GM18508 (cell line): ENCODE results near the gene ANKRD31.
"Not testable (repeated sequence)": the region's sequence is repeated elsewhere in the genome, so short reads cannot be mapped to it uniquely, and the experiment has no call there.

Source experiments
- ATAC-seq: cut with Tn5 transposase; IDR thresholded peaks from one replicate; pipeline ENCODE4 v1.9.1; 2021; ENCODE audit warnings: moderate number of reproducible peaks; ENCODE audit not compliant: insufficient read depth, unreplicated experiment

ANKRD31 gene

DNA sequence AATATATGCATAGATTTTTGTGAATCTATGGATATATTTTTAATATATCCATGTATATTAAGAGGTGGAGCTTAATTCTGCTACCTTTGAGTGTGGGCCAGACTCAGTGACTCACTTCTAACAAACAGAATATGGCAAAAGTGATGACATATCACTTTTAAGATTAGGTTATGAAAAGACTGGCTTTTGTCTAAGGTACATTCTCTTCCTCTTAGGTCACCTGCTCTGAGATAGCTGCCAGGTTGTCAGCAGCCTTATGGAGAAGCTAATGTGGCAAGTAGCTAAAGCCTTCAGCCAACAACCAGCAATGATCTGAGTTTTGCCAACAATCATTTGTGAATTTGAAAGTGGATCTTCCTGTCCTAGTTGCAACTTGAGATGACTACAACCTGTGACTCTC is 83.8 kb downstream of the ANKRD31 start:
- ATAC-seq, result no peak

DNA sequence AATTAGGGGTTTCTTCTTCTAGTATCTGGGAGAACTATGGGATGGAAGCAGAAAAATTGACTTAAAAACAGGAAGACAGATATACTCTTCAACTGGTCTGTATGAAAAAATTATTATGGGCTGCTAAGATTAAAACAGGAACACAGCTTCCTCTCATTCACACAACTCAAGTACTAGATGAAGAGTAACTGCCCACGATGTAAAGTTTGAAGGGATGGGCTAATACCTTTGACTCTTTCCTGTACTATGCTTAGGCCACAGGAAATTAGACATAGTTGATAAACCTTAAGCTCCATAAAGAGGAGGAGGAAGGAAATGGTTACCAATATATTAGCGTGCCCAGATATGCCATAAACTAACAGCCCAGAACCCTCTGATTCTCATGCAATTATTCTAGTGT is 88.6 kb downstream of the ANKRD31 start:
- ATAC-seq, result no peak

DNA sequence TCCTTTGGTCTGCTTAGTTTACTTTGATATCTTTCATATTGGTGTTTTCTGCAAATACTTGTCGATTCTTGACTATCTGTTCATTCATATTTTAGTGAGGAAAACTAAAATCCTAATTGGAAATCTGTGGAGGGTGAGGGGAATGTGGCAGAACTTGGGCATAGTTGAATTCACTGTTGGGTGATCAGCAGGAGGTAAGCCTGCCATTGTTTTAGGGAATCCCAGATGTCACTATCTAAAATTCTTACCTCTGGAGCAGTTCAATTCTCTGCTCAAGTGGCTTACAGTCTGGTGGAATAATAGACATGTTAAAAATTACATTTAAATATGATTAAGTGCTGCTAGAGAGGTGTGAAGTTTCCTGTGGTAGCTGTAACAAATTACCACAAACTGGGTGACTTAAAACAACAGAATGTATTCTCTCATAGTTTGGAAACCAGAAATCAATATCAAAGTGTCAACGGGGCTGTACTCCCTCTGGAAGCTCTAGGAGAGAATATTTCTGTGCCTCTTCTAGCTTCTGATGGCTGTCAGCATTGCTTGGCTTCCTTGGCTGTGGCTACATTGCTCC is 94.0 kb downstream of the ANKRD31 start:
- no peak for ATAC-seq

DNA sequence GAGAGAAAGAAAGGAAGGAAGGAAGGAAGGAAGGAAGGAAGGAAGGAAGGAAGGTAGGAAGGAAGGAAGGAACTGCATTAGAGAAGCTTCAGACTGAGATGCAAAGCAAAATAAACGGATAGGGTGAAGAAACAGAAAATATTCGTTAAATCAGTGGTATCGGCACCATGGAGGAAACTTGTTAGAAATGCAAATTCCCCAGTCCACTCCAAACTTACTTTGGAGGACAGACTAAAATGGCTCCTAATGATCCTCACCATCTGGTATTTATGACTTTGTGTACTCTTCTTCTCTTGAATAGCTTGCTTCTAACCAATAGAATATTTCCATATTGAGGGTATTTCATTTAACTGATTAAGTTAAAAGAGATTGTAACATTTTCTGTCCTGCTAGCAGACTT is 96.4 kb downstream of the ANKRD31 start:
- ATAC-seq, result no peak

DNA sequence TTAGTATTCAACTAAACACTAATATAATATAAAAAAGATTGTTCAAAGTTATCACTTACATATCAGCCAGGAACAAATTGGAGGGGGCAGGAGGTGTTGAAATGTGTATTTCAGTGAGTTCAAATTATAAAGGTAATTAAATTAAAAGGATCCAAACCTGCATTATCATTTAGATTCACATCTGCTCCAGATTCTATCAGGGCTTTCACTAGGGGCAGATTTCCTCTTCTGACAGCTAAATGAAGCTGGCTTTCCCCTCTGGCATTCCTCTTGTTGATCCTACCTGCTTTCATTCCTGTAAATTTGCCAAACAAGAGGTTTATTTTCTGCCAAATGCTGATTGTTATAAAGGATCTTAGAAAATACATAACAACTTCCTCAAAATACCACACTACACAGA is 98.0 kb downstream of the ANKRD31 start:
- ATAC-seq, result no peak

DNA sequence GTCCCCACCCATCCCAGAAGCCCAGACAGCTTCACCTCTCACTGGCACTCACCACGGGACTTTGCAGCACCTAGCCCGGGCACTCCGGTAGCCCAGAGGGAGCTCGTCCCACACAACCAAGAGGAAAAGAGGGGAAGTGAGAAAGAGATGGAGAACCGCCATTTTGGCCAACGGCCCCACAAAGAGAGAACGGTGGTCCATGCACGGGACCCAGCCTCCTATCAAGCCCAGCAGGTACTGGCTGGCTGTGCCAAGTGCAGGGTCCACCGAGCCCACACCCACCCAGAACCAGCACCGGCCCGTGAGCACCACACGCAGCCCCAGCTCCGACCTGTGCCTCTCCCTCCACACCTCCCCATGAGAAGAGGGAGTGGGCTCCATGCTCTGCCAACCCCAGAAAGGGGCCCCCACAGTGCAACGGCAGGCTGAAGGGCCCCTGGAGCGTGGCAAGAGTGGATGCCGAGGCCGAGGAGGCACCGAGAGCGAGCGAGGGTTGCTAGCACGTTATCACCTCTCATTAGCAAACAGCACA is 105.8 kb downstream of the ANKRD31 start:
- no peak for ATAC-seq

DNA sequence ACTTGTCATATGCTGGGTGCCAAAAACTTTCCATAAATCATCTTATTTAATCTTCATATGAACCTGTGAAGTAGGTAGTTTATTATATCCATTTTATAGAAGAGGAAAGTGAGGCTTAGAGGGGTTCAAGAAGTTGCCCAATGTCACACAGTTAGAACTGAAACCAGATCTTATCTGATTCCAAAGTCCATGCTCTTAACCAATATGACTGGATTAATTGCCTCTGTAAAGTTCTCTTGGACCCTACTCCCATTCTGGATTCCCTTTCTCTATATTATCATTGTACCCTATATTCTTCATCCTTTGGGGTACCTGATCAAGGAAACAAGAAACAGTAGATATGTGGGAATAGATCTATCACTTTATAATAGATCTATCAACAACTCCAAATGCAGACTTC is 119.8 kb downstream of the ANKRD31 start:
- ATAC-seq, result no peak

DNA sequence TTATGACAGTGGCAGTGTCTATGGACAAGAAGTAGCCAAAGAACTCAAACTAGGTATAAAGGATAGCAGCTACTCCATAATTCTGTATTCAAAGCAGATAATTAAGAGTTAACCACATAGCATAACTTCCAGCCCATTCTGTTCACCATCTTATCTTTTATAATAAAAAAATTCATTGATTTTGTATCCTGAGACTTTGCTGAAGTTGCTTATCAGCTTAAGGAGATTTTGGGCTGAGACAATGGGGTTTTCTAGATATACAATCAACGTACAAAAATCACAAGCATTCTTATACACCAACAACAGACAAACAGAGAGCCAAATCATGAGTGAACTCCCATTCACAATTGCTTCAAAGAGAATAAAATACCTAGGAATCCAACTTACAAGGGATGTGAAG is 122.4 kb downstream of the ANKRD31 start:
- not testable (repeated sequence) for ATAC-seq

DNA sequence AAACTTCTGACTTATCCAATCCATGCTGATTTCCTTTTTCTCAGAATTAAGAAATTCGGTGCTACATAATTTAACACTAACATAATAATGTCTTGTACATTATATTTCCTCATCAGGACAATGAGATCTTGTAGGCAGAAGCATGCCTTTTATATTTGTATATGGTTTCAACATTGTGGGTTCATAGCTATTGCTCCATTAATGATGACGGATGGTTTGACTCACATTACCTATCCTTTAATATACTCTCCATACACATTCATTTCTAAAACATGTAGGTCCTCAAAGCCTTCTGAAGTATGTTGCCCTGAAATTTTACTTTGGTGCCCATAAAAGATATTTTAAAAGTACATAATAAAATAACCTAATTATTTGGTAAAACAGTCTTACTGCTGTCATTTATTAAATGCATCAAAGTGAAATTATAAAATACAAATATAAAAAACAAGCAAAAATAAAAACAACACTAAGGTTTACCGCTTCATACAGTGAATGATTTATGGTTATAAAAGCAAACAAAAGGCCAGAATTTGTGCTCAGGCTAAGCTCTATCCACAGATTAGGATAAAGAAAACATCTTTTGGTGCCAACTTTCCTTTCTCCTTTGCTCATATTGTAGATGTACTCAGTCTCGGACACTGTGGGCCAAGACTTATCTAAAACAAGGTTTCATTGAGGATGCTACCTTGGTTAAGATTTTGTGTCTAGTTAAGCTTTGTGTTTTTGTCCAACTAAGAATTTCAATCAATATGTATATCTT is 123.1 kb downstream of the ANKRD31 start:
- ATAC-seq, result no peak

DNA sequence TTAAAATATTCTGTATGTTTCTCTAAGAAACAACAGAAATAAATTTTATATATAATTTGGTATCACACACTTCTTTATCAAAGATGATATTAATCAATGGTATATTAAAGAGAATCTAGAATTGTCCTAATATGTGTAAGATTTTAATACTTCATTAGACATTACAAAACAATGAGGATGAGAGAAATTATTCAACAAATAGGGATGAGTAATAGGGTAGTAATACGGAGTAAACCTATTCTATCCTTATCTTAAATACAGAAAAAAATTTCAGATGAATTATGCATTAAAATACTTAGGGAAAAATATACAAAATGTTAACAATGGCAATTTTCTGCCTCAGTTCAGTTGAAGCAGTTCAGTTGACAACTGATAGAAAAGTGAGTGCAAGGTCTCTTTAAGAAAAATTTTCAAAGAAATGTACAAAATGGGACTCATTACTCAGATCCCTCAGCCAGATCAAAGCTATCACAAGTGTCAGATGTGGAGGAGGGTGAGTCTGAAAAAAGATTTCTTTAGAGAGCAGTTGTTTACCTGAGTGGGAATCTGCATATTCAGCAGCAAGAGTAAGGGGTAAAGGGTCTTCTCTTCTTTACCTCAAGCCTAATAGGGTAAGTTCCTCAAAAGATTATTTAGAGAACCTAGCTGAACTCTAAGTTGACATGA is 127.6 kb downstream of the ANKRD31 start:
- ATAC-seq, result no peak

DNA sequence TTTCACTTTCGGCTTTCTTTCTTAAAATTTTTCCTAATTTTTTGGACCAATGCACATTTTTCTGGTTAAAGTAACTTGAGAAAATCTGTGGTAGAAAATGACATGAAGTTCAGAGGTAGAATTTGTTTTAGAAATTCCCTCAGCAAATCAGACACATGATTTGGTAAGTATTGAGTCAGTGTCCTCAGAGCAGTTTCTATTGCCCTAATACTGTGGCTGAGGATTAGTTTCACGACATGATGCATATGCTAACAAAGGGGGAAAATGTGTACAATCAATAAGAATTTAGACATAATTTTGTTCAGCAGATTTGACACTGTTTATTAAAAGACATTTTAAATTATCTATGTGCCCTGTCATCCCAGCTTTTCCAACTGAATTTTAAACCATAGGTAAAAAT is 128.2 kb downstream of the ANKRD31 start:
- ATAC-seq, result no peak

DNA sequence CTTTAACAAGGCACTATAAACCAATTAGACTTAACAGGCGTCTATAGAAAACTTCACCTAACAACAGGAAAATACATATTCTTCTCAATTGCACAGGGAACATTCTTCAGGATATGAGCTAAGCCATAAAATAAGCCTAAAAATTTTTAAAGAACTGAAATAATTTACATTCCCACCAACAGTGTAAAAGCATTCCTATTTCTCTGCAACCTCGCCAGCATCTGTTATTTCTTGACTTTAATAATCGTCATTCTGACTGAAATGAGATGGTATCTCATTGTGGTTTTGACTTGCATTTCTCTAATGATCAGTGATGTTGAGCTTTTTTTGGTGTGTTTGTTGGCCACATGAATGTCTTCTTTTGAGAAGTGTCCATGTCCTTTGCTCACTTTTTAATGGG is 140.7 kb downstream of the ANKRD31 start:
- ATAC-seq, result not testable (repeated sequence)

DNA sequence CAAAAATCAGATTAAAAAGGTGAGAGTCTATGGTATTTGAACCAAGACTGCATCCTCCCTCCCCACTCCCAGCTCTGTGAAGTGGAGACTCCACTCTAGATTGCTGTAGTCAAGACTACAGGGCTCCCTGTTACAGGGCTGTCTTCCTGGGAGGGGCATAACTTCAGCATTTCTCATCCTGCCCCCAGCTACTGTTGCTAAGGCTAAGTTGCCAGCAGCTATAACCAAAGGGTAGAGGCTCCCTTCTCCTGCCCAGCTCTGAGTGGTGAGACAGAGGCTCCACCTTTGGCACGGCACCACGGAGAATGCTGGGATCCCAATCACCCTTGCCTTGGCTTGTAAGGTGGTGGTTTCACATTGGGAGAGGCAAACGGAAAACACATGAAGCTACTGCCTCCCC is 145.1 kb downstream of the ANKRD31 start:
- no peak for ATAC-seq

DNA sequence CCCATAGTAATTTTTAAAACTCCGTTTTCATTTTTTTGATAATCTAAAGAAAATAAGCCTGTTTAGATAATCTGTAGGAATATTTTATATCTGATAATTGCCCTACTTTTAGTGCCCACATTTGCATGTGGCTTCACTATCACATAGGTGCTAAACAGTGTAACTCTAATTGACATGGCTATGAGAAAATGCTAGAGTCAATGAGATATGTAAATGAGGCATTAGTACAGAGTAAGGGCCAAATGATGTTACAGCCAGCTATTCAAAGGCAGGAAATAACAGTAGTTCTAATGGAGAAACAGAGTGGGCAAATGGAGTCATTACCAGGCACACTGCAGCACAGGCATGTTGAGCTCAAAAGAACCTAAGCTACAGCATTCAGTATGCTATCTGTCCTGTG is 147.0 kb downstream of the ANKRD31 start:
- no peak for ATAC-seq

DNA sequence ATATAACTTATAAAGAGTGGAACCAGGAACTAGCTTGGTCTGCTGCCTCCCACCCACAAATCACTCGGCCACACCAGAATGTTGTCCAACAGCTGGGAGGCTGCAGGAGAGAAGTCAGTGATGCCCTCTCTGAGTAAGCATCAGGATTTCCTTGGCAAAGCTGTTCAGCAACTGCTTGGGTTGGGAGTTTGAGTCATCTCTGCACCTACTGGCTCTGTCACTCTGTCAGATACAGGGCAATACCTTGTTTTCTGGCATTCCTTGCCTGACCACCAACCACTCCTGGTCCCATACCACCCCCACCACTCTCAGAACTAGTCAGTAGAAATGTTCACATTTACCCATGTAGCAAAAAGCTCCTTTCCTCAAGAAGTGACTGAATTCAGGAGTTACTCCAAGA is 147.5 kb downstream of the ANKRD31 start:
- ATAC-seq, result no peak

DNA sequence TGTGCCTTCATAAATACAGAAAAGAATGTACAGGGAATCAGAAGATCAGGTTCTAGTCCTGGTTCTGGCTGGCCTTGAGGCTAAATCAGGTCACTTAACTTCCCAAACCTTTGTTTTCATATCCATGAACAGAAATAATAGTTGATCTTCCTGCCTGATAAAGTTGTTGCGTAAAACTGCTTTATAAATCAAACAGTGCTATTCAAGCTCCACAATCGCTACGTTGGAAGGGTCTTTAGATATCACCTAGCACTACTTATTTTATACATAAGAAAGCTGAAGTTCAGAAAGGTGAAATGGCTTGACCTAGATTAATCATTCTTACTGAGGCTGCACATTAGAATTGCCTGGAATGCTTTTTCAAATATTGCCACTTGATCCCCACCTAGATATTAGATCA is 148.0 kb downstream of the ANKRD31 start:
- no peak for ATAC-seq

DNA sequence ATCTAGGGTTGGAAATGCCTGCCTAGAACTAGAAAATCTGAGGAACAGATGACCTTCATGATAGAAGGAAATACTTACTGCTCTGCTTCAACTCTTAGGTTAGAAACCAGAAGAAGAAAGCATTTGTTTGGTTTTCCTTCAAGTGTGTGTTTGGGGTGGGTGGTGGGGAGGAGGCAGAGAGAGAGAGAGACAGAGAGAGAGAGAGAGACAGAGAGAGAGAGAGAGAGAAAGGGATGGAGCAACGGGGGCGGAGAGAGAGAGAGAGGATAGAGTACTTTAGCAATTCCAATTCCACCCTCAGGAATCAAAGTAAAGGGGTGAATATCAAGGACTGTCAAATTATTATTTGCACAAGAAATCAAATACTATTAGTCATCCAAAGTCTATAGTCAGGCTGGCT is 155.2 kb downstream of the ANKRD31 start:
- no peak for ATAC-seq

DNA sequence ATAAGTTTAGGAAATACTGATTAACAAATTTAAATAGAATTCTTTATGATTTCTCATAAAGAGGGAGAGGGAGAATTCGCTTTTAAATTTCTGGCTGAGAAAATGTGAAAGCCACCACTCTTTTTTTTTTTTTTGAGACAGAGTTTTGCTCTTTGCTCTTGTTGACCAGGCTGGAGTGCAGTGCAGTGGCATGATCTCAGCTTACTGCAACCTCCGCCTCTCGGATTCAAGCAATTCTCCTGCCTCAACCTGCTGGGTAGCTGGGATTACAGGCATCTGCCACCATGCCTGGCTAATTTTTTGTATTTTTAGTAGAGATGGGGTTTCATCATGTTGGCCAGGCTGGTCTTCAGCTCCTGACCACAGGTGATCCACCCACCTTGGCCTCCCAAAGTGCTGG is 157.3 kb downstream of the ANKRD31 start:
- not testable (repeated sequence) for ATAC-seq

DNA sequence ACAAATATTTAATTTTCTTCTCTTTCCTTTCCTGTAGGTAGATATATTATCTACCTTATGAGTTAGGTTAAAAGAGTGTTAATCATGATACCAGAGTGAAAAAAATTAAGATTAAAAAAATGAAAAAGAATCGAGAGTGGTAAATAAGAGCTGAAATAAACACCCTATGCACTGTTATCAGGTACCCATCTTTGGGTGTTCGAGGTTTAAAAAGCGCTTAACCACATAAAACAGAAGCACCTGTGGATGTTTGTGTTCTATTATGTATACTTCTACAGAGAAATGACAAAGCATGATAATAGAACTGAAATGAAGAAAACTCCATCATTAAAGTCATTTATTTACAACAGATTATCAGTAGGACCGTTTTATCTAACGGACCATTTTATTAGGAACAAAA is 158.7 kb downstream of the ANKRD31 start:
- no peak for ATAC-seq

DNA sequence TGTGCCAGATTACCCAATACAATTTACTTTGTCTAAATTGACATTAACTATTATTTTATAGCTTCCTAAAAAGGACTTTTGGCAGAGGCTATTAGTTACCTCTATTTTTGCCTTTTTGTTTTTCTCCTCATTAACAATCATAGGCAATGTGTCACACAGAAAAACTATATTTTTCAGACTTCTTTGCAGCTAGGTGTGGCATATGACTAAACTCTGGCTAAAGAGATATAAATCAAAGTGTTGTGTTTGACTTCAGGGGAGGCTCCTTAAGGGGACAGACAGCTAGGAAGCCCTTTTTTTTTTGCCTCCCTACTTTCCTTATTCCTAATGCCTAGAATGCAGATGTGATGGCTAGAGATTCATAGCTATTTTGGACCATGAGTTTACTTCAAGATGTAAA is 164.6 kb downstream of the ANKRD31 start:
- no peak for ATAC-seq

DNA sequence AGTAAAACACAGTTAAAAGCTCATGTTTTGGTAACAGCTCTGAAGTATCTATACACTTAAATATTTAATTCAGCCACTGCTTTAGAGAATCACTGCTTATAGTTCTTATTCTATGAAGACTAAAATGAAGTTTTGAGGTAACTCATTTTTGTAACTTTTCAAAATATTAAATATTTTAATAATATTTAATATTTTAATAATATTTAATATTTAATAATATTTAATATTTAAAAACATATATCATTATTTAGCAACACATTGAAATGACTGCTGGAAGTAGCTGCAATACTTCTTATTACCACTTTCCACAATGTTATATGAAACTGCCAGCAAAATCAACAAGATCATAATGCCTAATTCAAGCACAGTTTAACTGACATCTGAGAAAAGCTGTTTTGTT is 165.6 kb downstream of the ANKRD31 start:
- ATAC-seq, result no peak

DNA sequence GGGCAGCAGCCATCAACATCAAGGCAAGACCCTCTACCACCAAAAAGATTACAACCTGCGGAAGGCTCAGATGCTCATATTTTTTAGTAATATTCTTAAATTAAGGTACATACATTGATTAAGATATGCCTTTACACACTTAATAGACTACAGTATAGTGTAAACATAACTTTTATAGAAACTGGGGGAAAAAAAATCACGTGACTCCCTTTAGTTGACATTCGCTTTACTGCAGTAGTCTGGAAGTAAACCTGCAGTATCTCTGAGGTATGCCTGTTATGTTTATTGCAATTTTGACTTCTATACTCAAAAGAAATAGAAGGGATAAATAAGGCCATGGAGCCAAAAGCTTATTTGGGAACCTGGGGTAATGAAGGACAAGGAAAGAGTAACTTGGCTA is 169.2 kb downstream of the ANKRD31 start:
- no peak for ATAC-seq
